Coronary artery (tissue), 2 donors: Measurements from ENCODE around the gene RAB44.
"Not testable (repeated sequence)": the region's sequence is repeated elsewhere in the genome, so short reads cannot be mapped to it uniquely, and the experiment has no call there.

ENCODE experiments used
- DNase-seq: peaks from one replicate; pipeline ENCODE4 v3.0.0-alpha.2; 2017; ENCODE audit warnings: low spot score
- H3K27ac ChIP-seq, 2 donors: fragments of 200-600 bp; sonication (generic); one replicate each; pipeline ENCODE4 v1.5.1; 2016 to 2019
- H3K4me3 ChIP-seq: fragments of 200-600 bp; sonication (generic); 2 replicates; pipeline ENCODE4 v1.5.1; 2016; ENCODE audit warnings: mild to moderate bottlenecking, moderate library complexity
- CTCF ChIP-seq: fragments of 200-600 bp; sonication (generic); IDR thresholded peaks from one replicate; pipeline ENCODE4 v1.5.1; 2019; ENCODE audit warnings: antibody characterized with exemption

The RAB44 gene

GRCh38 chr6:36720251-36721141 lies 22.9 kb downstream of the RAB44 start:
- TF ChIP-seq CTCF, result no peak
- Histone ChIP-seq H3K27ac (no peak overlapping the region), H3K4me3 (no peak overlapping the region)
- DNase-seq, result no peak

- Histone ChIP-seq H3K4me3 (no peak overlapping the region), H3K27ac (no peak overlapping the region)
- no peak for DNase-seq
- TF ChIP-seq CTCF, result no peak
These were observed 23.9 kb downstream of the RAB44 start for GRCh38 chr6:36721369-36722140.

GRCh38 chr6:36722365-36722764 lies 24.7 kb downstream of the RAB44 start:
- TF ChIP-seq CTCF, result no peak
- no peak overlapping the region for H3K4me3 ChIP-seq
- no peak overlapping the region for H3K27ac ChIP-seq
- no peak for DNase-seq

- DNase-seq, result no peak
- no peak overlapping the region for H3K27ac ChIP-seq
- H3K4me3 ChIP-seq, result no peak overlapping the region
- TF ChIP-seq CTCF, result no peak
These were observed 25.3 kb downstream of the RAB44 start for GRCh38 chr6:36722879-36723278.

- H3K27ac ChIP-seq, H3K4me3 ChIP-seq, DNase-seq: not testable (repeated sequence)
These were observed 26.4 kb downstream of the RAB44 start for GRCh38 chr6:36723992-36724391.

GRCh38 chr6:36724514-36725390 lies 27.1 kb downstream of the RAB44 start:
- DNase-seq, result no peak
- TF ChIP-seq CTCF, result peak; percentile 24
- Histone ChIP-seq H3K4me3 (no peak overlapping the region), H3K27ac (no peak overlapping the region)

- Histone ChIP-seq H3K27ac (no peak overlapping the region), H3K4me3 (no peak overlapping the region)
- no peak for DNase-seq
- TF ChIP-seq CTCF, result no peak
These were observed 28.0 kb downstream of the RAB44 start for GRCh38 chr6:36725581-36725980.
